DMS 273 (cell line): Measurements from ENCODE around the gene MRPS23.
"Not testable (repeated sequence)": the region's sequence is repeated elsewhere in the genome, so short reads cannot be mapped to it uniquely, and the experiment has no call there.

Source experiments
- DNase-seq: peaks from one replicate; lab custom pipeline; 2025; ENCODE audit not compliant: unreplicated experiment; lab: John Stamatoyannopoulos, UW

The MRPS23 gene

GRCh38 chr17:57864273-57864672, 14.4 kb upstream of the MRPS23 start:
- no peak for DNase-seq

GRCh38 chr17:57862694-57863667, 13.1 kb upstream of the MRPS23 start:
- DNase-seq, result peak; percentile 71

- peak; percentile 52 for DNase-seq
These were observed 12.2 kb upstream of the MRPS23 start for GRCh38 chr17:57861790-57862693.

GRCh38 chr17:57861000-57861789, 11.4 kb upstream of the MRPS23 start:
- peak; percentile 91 for DNase-seq

- DNase-seq, result no peak
These were observed 10.7 kb upstream of the MRPS23 start for GRCh38 chr17:57860414-57860999.

- DNase-seq, result no peak
These were observed 10.0 kb upstream of the MRPS23 start for GRCh38 chr17:57859601-57860413.

GRCh38 chr17:57858838-57859237, 9.0 kb upstream of the MRPS23 start:
- DNase-seq, result no peak

- no peak for DNase-seq
These were observed 7.2 kb upstream of the MRPS23 start for GRCh38 chr17:57856792-57857620.

GRCh38 chr17:57855391-57856035, 5.7 kb upstream of the MRPS23 start:
- DNase-seq, result no peak

- DNase-seq, result no peak
These were observed 3.9 kb upstream of the MRPS23 start for GRCh38 chr17:57853695-57854094.

GRCh38 chr17:57852955-57853328, 3.1 kb upstream of the MRPS23 start:
- no peak for DNase-seq

GRCh38 chr17:57852092-57852954, 2.5 kb upstream of the MRPS23 start:
- DNase-seq, result no peak

GRCh38 chr17:57849163-57849873, 526 bp downstream of the MRPS23 start:
- DNase-seq, result peak; percentile 42

GRCh38 chr17:57846056-57846945, 3.5 kb downstream of the MRPS23 start:
- not testable (repeated sequence) for DNase-seq

- DNase-seq, result no peak
These were observed 7.6 kb downstream of the MRPS23 start for GRCh38 chr17:57842280-57842679.

- no peak for DNase-seq
These were observed 10.3 kb downstream of the MRPS23 start for GRCh38 chr17:57839571-57839923.
